ENCODE results near the gene ARL2BP. TPM values are rescaled to one million over a fixed set of nuclear protein-coding genes. Genes with fewer than 3 reads are reported as not detected.

The ARL2BP gene
- total RNA-seq, 2 experiments from 2014 or later = 26.6 to 31.2 TPM

DNA sequence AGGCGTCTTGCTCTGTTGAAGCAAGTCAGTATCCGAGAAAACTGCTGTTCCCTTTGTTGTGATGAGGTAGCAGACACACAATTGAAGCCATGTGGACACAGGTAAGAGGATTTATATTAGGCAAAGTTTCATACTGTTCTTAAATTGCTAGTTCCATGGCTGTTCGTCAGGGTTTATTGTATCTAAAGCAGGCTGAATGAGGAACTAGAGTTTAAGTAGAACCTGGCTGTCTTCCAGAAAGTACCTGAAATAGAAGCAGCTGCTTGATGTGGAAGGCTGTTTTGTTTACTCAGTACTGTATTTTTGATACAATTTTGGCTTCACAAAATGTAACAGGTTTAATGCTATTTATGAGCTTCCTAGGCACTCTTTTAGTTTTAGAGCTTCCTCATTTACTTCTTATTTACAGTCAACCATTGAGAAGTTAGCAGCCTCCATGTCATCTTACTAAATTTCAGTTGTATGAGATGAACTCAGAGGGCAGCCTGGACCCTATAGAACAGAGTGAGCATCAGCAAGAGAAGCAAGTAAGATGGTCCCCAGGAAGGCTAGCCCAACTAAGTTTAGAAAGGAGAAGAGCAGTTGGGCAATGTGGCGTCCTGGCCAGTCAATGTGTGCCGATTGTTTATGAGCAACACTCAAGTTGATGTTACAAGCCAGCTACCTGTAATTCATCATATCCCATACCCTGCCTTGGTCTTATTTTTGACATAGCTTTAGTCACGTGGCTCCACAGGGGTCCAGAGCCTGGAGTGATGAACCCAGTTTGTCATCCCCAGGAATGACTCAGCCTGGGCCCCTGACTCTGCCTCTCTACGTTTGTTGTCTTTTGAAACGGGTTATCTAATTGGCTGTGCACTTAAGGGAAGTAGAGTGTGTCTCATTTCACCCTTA is 9.7 kb upstream of the ARL2BP start:
- TF ChIP-seq, protein P1, sequence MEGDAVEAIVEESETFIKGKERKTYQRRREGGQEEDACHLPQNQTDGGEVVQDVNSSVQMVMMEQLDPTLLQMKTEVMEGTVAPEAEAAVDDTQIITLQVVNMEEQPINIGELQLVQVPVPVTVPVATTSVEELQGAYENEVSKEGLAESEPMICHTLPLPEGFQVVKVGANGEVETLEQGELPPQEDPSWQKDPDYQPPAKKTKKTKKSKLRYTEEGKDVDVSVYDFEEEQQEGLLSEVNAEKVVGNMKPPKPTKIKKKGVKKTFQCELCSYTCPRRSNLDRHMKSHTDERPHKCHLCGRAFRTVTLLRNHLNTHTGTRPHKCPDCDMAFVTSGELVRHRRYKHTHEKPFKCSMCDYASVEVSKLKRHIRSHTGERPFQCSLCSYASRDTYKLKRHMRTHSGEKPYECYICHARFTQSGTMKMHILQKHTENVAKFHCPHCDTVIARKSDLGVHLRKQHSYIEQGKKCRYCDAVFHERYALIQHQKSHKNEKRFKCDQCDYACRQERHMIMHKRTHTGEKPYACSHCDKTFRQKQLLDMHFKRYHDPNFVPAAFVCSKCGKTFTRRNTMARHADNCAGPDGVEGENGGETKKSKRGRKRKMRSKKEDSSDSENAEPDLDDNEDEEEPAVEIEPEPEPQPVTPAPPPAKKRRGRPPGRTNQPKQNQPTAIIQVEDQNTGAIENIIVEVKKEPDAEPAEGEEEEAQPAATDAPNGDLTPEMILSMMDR (conservative IDR thresholded peaks at IDR 0.05; ENCODE audit: low read length) = no peak
- TF ChIP-seq EZH2phosphoT487 (IDR thresholded peaks at IDR 0.05; ENCODE audit: borderline replicate concordance, low read depth, low read length) = no peak
- peak overlapping the region; percentile 53 for H2AFZ ChIP-seq (ENCODE audit: low read length)
- peak overlapping the region; percentile 33 for H3K4me3 ChIP-seq (ENCODE audit: low read depth, low read length, poor library complexity, severe bottlenecking)
- H3K9me3 ChIP-seq (ENCODE audit: low read length) = no peaks in the 10 kb centered on the region; the same call in 1 of the 2 replicates
- H3K4me1 ChIP-seq (ENCODE audit: insufficient read depth, low read length, poor library complexity, severe bottlenecking) = peaks cover 28% of the 10 kb centered on the region
- no TSS peak for BruUV-seq (replicated peaks)
- intact Hi-C loops (cut with micrococcal nuclease; ENCODE audit: unreplicated experiment) = no loop called here
- peak; percentile 72 for DNase-seq (ENCODE audit: low spot score)
- H3K27ac ChIP-seq (ENCODE audit: low read depth, low read length, poor library complexity, severe bottlenecking) = peak overlapping the region; percentile 88
- peak overlapping the region; percentile 69 for H3K4me2 ChIP-seq (ENCODE audit: low read length)
- ChIA-PET POLR2A (interaction anchor here (0.6 to 2.5 kb wide), 7 partner anchors 10 to 53 kb away, joined by 3 to 12 read pairs (median 4); partner anchors contain the start of genes ARL2BP, PSME3IP1 and RSPRY1), CTCF (ENCODE audit: unreplicated experiment) (interaction anchor here (0.7 kb wide), 1 partner anchor 51 kb away, joined by 3 read pairs; no protein-coding TSS in a partner anchor)
- peaks cover 88% of the 10 kb centered on the region for H3K36me3 ChIP-seq (ENCODE audit: insufficient read depth, low read length)
- no peaks in the 10 kb centered on the region for H3K79me2 ChIP-seq (ENCODE audit: insufficient read depth, low read depth, low read length)
- H3K9me2 ChIP-seq (ENCODE audit: insufficient read depth, low read length) = no peaks in the 10 kb centered on the region
- no peaks in the 10 kb centered on the region for H4K20me1 ChIP-seq (ENCODE audit: insufficient read depth, low read length)

- BruUV-seq (replicated peaks) = no TSS peak
- H2AFZ ChIP-seq (ENCODE audit: low read length) = peak overlapping the region; percentile 53
- H3K79me2 ChIP-seq (ENCODE audit: insufficient read depth, low read depth, low read length) = no peaks in the 10 kb centered on the region
- peak overlapping the region; percentile 69 for H3K4me2 ChIP-seq (ENCODE audit: low read length)
- ChIA-PET POLR2A (interaction anchor here (0.6 to 2.5 kb wide), 6 partner anchors 10 to 50 kb away, joined by 3 to 12 read pairs (median 6); partner anchors contain the start of genes ARL2BP, PSME3IP1 and RSPRY1), CTCF (ENCODE audit: unreplicated experiment) (interaction anchor here (0.7 kb wide), 1 partner anchor 50 kb away, joined by 3 read pairs; no protein-coding TSS in a partner anchor)
- no peak for DNase-seq (ENCODE audit: low spot score)
- peak overlapping the region; percentile 88 for H3K27ac ChIP-seq (ENCODE audit: low read depth, low read length, poor library complexity, severe bottlenecking)
- H3K36me3 ChIP-seq (ENCODE audit: insufficient read depth, low read length) = peaks cover 82% of the 10 kb centered on the region
- peak overlapping the region; percentile 33 for H3K4me3 ChIP-seq (ENCODE audit: low read depth, low read length, poor library complexity, severe bottlenecking)
- H4K20me1 ChIP-seq (ENCODE audit: insufficient read depth, low read length) = no peaks in the 10 kb centered on the region
- H3K9me3 ChIP-seq (ENCODE audit: low read length) = no peaks in the 10 kb centered on the region; the same call in 1 of the 2 replicates
- TF ChIP-seq EZH2phosphoT487 (IDR thresholded peaks at IDR 0.05; ENCODE audit: borderline replicate concordance, low read depth, low read length) = no peak
- TF ChIP-seq, protein P1 (conservative IDR thresholded peaks at IDR 0.05; ENCODE audit: low read length) = no peak
- intact Hi-C loops (cut with micrococcal nuclease; ENCODE audit: unreplicated experiment) = no loop called here
- no peaks in the 10 kb centered on the region for H3K9me2 ChIP-seq (ENCODE audit: insufficient read depth, low read length)
- H3K4me1 ChIP-seq (ENCODE audit: insufficient read depth, low read length, poor library complexity, severe bottlenecking) = peaks cover 34% of the 10 kb centered on the region
Measured at GRCh38 chr16:57236022-57236350, 9.1 kb upstream of the ARL2BP start.

GRCh38 chr16:57238682-57239081 is 6.4 kb upstream of the ARL2BP start:
- H3K79me2 ChIP-seq (ENCODE audit: insufficient read depth, low read depth, low read length) = no peaks in the 10 kb centered on the region
- DNase-seq (ENCODE audit: low spot score) = no peak
- intact Hi-C loops (cut with micrococcal nuclease; ENCODE audit: unreplicated experiment) = no loop called here
- peaks cover 40% of the 10 kb centered on the region for H3K4me1 ChIP-seq (ENCODE audit: insufficient read depth, low read length, poor library complexity, severe bottlenecking)
- POLR2A ChIA-PET = no interaction called here
- TF ChIP-seq, protein P1 (conservative IDR thresholded peaks at IDR 0.05; ENCODE audit: low read length) = no peak
- TF ChIP-seq EZH2phosphoT487 (IDR thresholded peaks at IDR 0.05; ENCODE audit: borderline replicate concordance, low read depth, low read length) = no peak
- H3K4me2 ChIP-seq (ENCODE audit: low read length) = no peak overlapping the region
- CTCF ChIA-PET (ENCODE audit: unreplicated experiment) = no interaction called here
- no peak overlapping the region for H2AFZ ChIP-seq (ENCODE audit: low read length)
- H3K9me2 ChIP-seq (ENCODE audit: insufficient read depth, low read length) = no peaks in the 10 kb centered on the region
- H3K4me3 ChIP-seq (ENCODE audit: low read depth, low read length, poor library complexity, severe bottlenecking) = no peak overlapping the region
- H3K27ac ChIP-seq (ENCODE audit: low read depth, low read length, poor library complexity, severe bottlenecking) = no peak overlapping the region
- no peaks in the 10 kb centered on the region for H4K20me1 ChIP-seq (ENCODE audit: insufficient read depth, low read length)
- H3K9me3 ChIP-seq (ENCODE audit: low read length) = no peaks in the 10 kb centered on the region; the same call in 1 of the 2 replicates
- peaks cover 55% of the 10 kb centered on the region for H3K36me3 ChIP-seq (ENCODE audit: insufficient read depth, low read length)
- BruUV-seq (replicated peaks) = no TSS peak

All from OCI-LY7 (cell line).